Mesendoderm (in vitro differentiated cells): ENCODE measurements around the gene RABGAP1L.
"Not testable (repeated sequence)": the region's sequence is repeated elsewhere in the genome, so short reads cannot be mapped to it uniquely, and the experiment has no call there.

ENCODE experiments used
- DNase-seq: peaks from one replicate; pipeline ENCODE4 v3.0.0; 2013
- H2AK5ac ChIP-seq: 2 replicates; pipeline ENCODE4 v1.6.1; 2013; ENCODE audit warnings: low read length, inconsistent platforms
- H2BK120ac ChIP-seq: 2 replicates; pipeline ENCODE4 v1.6.1; 2013; ENCODE audit warnings: low read depth, mild to moderate bottlenecking, low read length, moderate library complexity, mixed read lengths
- H2BK15ac ChIP-seq: replicated peaks from 2 replicates; pipeline ENCODE4 v1.6.1; 2013; ENCODE audit warnings: low read depth, mild to moderate bottlenecking, moderate library complexity
- H2BK5ac ChIP-seq: 2 replicates; pipeline ENCODE4 v1.6.1; 2013; ENCODE audit warnings: low read length, inconsistent platforms
- H3K18ac ChIP-seq: 2 replicates; pipeline ENCODE4 v1.6.1; 2013; ENCODE audit warnings: mild to moderate bottlenecking, low read length, mixed read lengths
- H3K23ac ChIP-seq: one replicate; pipeline ENCODE4 v1.6.1; 2013; ENCODE audit warnings: low read length
- H3K27ac ChIP-seq: 2 replicates; pipeline ENCODE4 v1.5.1; 2013; ENCODE audit warnings: low read depth, mild to moderate bottlenecking, inconsistent platforms, low read length, moderate library complexity
- H3K27me3 ChIP-seq: 2 replicates; pipeline ENCODE4 v1.6.1; 2013; ENCODE audit warnings: low read length, control low read depth, mild to moderate bottlenecking, inconsistent platforms; ENCODE audit not compliant: insufficient read depth, poor library complexity
- H3K36me3 ChIP-seq: 2 replicates; pipeline ENCODE4 v1.6.1; 2013; ENCODE audit warnings: low read length, inconsistent platforms; ENCODE audit not compliant: control insufficient read depth, insufficient read depth
- H3K4ac ChIP-seq: one replicate; pipeline ENCODE4 v1.6.1; 2013; ENCODE audit warnings: low read depth, mild to moderate bottlenecking, low read length, moderate library complexity
- H3K4me1 ChIP-seq: 2 replicates; pipeline ENCODE4 v1.6.1; 2013; ENCODE audit warnings: low read depth, low read length, inconsistent platforms; ENCODE audit not compliant: control insufficient read depth
- H3K4me2 ChIP-seq: 2 replicates; pipeline ENCODE4 v1.6.1; 2013; ENCODE audit warnings: low read length
- H3K4me3 ChIP-seq: 2 replicates; pipeline ENCODE4 v1.5.1; 2013; ENCODE audit warnings: mild to moderate bottlenecking, low read length
- H3K56ac ChIP-seq: one replicate; pipeline ENCODE4 v1.6.1; 2013; ENCODE audit warnings: low read length
- H3K79me1 ChIP-seq: 2 replicates; pipeline ENCODE4 v1.6.1; 2013; ENCODE audit warnings: low read length, inconsistent platforms
- H3K79me2 ChIP-seq: 2 replicates; pipeline ENCODE4 v1.6.1; 2013; ENCODE audit warnings: mild to moderate bottlenecking, low read length; ENCODE audit not compliant: control insufficient read depth, insufficient read depth
- H3K9ac ChIP-seq: 2 replicates; pipeline ENCODE4 v1.6.1; 2013; ENCODE audit warnings: low read length, inconsistent platforms
- H4K5ac ChIP-seq: one replicate; pipeline ENCODE4 v1.6.1; 2013; ENCODE audit warnings: low read length
- H4K8ac ChIP-seq: one replicate; pipeline ENCODE4 v1.6.1; 2013; ENCODE audit warnings: low read depth, mild to moderate bottlenecking, control low read depth, low read length, moderate library complexity
- WGBS: extraction: QIAGEN DNeasy Blood & Tissue Kit; methylation state at CpG from one replicate; pipeline ENCODE4 v1.1.7; 2013; ENCODE audit warnings: low lambda C conversion rate, missing lambda C conversion rate; ENCODE audit not compliant: insufficient coverage; ENCODE audit errors: extremely low coverage; 5-methylcytosine and 5-hydroxymethylcytosine counted together

The RABGAP1L gene

GRCh38 chr1:174556392-174556791, 397.1 kb downstream of the RABGAP1L start:
- no peaks in the 10 kb centered on the region for H3K36me3 ChIP-seq
- H3K4me2 ChIP-seq: no peak overlapping the region
- no peak overlapping the region for H3K4ac ChIP-seq

GRCh38 chr1:174568551-174568950, 409.2 kb downstream of the RABGAP1L start:
- no peak overlapping the region for H3K9ac ChIP-seq
- H3K36me3 ChIP-seq: no peaks in the 10 kb centered on the region
- H4K8ac ChIP-seq: no peak overlapping the region
- H3K79me1 ChIP-seq: no peaks in the 10 kb centered on the region
- no peak overlapping the region for H3K18ac ChIP-seq
- no peak overlapping the region for H2BK5ac ChIP-seq
- no peak overlapping the region for H3K27ac ChIP-seq
- no peak overlapping the region for H3K23ac ChIP-seq
- H4K5ac ChIP-seq: no peak overlapping the region
- no peak for DNase-seq
- no peak overlapping the region for H2BK120ac ChIP-seq
- H3K4me1 ChIP-seq: no peaks in the 10 kb centered on the region
- no peaks in the 10 kb centered on the region for H3K27me3 ChIP-seq
- no peak overlapping the region for H2BK15ac ChIP-seq
- H3K4me3 ChIP-seq: no peak overlapping the region
- H3K4me2 ChIP-seq: no peak overlapping the region
- H3K4ac ChIP-seq: no peak overlapping the region
- H3K56ac ChIP-seq: no peak overlapping the region
- no peaks in the 10 kb centered on the region for H3K79me2 ChIP-seq
- H2AK5ac ChIP-seq: no peak overlapping the region

More at GRCh38 chr1:174556392-174556791, 397.1 kb downstream of the RABGAP1L start:
- Histone ChIP-seq H4K8ac (no peak overlapping the region), H3K9ac (no peak overlapping the region), H2BK120ac (no peak overlapping the region), H3K23ac (no peak overlapping the region), H3K79me2 (no peaks in the 10 kb centered on the region), H3K18ac (no peak overlapping the region), H3K27me3 (no peaks in the 10 kb centered on the region), H3K4me1 (no peaks in the 10 kb centered on the region), H3K4me3 (no peak overlapping the region), H4K5ac (no peak overlapping the region), H3K27ac (no peak overlapping the region), H2BK15ac (no peak overlapping the region), H3K79me1 (no peaks in the 10 kb centered on the region), H2AK5ac (no peak overlapping the region), H3K56ac (no peak overlapping the region), H2BK5ac (no peak overlapping the region)
- WGBS: no CpG with 5 or more reads among the region's 1 CpG
- no peak for DNase-seq

GRCh38 chr1:174569240-174569639, 409.9 kb downstream of the RABGAP1L start:
- Histone ChIP-seq H3K56ac (no peak overlapping the region), H3K79me2 (no peaks in the 10 kb centered on the region), H2AK5ac (no peak overlapping the region), H3K4ac (no peak overlapping the region), H2BK15ac (no peak overlapping the region), H3K27ac (no peak overlapping the region), H3K9ac (no peak overlapping the region), H2BK5ac (no peak overlapping the region), H3K4me2 (no peak overlapping the region), H3K79me1 (no peaks in the 10 kb centered on the region), H3K36me3 (no peaks in the 10 kb centered on the region), H3K23ac (no peak overlapping the region), H2BK120ac (no peak overlapping the region), H3K18ac (no peak overlapping the region), H4K8ac (no peak overlapping the region), H4K5ac (no peak overlapping the region), H3K27me3 (no peaks in the 10 kb centered on the region), H3K4me1 (no peaks in the 10 kb centered on the region), H3K4me3 (no peak overlapping the region)
- WGBS: no CpG with 5 or more reads among the region's 3 CpGs
- DNase-seq: no peak

GRCh38 chr1:174572771-174573170, 413.5 kb downstream of the RABGAP1L start:
- Histone ChIP-seq H3K4me3 (no peak overlapping the region), H3K27ac (no peak overlapping the region), H3K4ac (no peak overlapping the region), H3K56ac (no peak overlapping the region), H2BK5ac (no peak overlapping the region), H3K23ac (no peak overlapping the region), H3K79me1 (no peaks in the 10 kb centered on the region), H2AK5ac (no peak overlapping the region), H4K8ac (no peak overlapping the region), H4K5ac (no peak overlapping the region), H2BK15ac (no peak overlapping the region), H3K27me3 (no peaks in the 10 kb centered on the region), H2BK120ac (no peak overlapping the region), H3K18ac (no peak overlapping the region), H3K79me2 (no peaks in the 10 kb centered on the region), H3K9ac (no peak overlapping the region), H3K4me2 (no peak overlapping the region), H3K4me1 (no peaks in the 10 kb centered on the region), H3K36me3 (no peaks in the 10 kb centered on the region)
- WGBS: no CpG with 5 or more reads among the region's 1 CpG
- no peak for DNase-seq

DNA sequence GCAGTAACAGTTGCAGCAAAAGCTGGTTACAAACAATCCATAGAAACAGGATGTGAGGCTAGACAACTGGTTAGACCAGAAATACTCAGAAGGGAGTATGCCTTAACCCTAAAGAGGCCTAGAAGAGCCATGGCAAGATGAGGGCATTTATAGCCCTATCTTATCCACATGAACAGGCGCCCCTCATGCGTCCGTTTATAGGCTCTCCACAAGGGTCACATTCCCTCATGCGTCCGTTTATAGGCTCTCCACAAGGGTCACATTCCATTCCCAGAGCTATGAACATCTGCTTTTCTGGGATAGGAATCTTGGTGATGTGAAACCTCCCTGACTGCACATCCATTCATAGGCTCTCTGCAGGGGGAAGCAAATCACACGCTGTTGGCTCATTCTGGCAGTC, 416.8 kb downstream of the RABGAP1L start:
- H2BK120ac ChIP-seq, H3K27ac ChIP-seq, H3K4me2 ChIP-seq, H3K27me3 ChIP-seq, H3K18ac ChIP-seq, H3K4me3 ChIP-seq, H3K9ac ChIP-seq, H2BK15ac ChIP-seq, H3K79me1 ChIP-seq, H3K56ac ChIP-seq, H2AK5ac ChIP-seq, H4K8ac ChIP-seq, H3K23ac ChIP-seq, H3K79me2 ChIP-seq, H3K4ac ChIP-seq, H3K4me1 ChIP-seq, H4K5ac ChIP-seq, H2BK5ac ChIP-seq, H3K36me3 ChIP-seq: not testable (repeated sequence)
- no CpG with 5 or more reads among the region's 6 CpGs for WGBS
- DNase-seq: peak; percentile 47

DNA sequence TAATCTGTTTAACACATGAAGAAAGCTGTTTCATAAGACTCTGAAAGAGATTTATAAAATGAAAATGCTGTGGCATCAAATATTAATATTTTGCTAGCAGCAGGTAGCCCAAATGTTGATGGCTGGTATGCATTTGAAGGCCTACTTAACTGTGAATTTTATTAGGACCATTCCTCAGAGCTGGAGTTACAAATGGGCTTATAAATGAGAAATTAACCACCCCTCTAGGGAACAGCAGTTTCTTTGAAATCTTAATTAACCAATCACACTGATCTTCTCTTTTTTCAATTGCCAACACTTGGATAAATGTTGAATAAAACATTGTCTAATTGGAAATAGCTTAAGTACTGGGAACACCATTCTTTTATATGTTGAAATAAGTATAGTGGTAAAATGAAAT, 418.4 kb downstream of the RABGAP1L start:
- Histone ChIP-seq H3K27ac (no peak overlapping the region), H4K8ac (no peak overlapping the region), H3K4me1 (no peaks in the 10 kb centered on the region), H3K79me1 (no peaks in the 10 kb centered on the region), H3K36me3 (no peaks in the 10 kb centered on the region), H3K4ac (no peak overlapping the region), H3K23ac (no peak overlapping the region), H3K18ac (no peak overlapping the region), H2BK5ac (no peak overlapping the region), H3K4me2 (no peak overlapping the region), H3K4me3 (no peak overlapping the region), H3K56ac (no peak overlapping the region), H2BK120ac (no peak overlapping the region), H3K9ac (no peak overlapping the region), H4K5ac (no peak overlapping the region), H2BK15ac (no peak overlapping the region), H2AK5ac (no peak overlapping the region), H3K27me3 (no peaks in the 10 kb centered on the region), H3K79me2 (no peaks in the 10 kb centered on the region)
- no peak for DNase-seq
